Neural progenitor cell (in vitro differentiated cells): ENCODE results near the gene ZCWPW1.

Experiments
- CTCF ChIP-seq: fragments of 200-600 bp; sonication (generic); IDR thresholded peaks from 2 replicates; pipeline ENCODE4 v1.5.1; 2017; ENCODE audit warnings: antibody characterized with exemption, mild to moderate bottlenecking
- EZH2 ChIP-seq: fragments of 200-600 bp; sonication (generic); IDR thresholded peaks from 2 replicates; pipeline ENCODE4 v1.6.1; 2017; ENCODE audit warnings: antibody characterized with exemption, mild to moderate bottlenecking, moderate library complexity

GRCh38 chr7:100437150-100438100 lies 8.9 kb upstream of the ZCWPW1 start:
- no peak for TF ChIP-seq EZH2
- TF ChIP-seq CTCF: no peak
